ENCODE measurements around the gene ANKRD40.
"Not testable (repeated sequence)": the region's sequence is repeated elsewhere in the genome, so short reads cannot be mapped to it uniquely, and the experiment has no call there.

ANKRD40 gene, protein sequence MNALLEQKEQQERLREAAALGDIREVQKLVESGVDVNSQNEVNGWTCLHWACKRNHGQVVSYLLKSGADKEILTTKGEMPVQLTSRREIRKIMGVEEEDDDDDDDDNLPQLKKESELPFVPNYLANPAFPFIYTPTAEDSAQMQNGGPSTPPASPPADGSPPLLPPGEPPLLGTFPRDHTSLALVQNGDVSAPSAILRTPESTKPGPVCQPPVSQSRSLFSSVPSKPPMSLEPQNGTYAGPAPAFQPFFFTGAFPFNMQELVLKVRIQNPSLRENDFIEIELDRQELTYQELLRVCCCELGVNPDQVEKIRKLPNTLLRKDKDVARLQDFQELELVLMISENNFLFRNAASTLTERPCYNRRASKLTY

GRCh38 chr17:50707289-50708049 is at the start of gene ANKRD40:
Gene ANKRD40, minus strand, starts transcription at chr17:50707914. Its CDS starts 260 bp downstream, at chr17:50707654.
- in situ Hi-C loops (cut with MboI; ENCODE audit: low sequenced_read_pairs), result no loop called here

- in situ Hi-C loops (cut with MboI; ENCODE audit: low sequenced_read_pairs), result no loop called here
These were observed 46.8 kb upstream of the ANKRD40 start for GRCh38 chr17:50754521-50754920.

GRCh38 chr17:50749245-50749644 is 41.5 kb upstream of the ANKRD40 start:
- in situ Hi-C loops (cut with MboI; ENCODE audit: low sequenced_read_pairs), result no loop called here

DNA sequence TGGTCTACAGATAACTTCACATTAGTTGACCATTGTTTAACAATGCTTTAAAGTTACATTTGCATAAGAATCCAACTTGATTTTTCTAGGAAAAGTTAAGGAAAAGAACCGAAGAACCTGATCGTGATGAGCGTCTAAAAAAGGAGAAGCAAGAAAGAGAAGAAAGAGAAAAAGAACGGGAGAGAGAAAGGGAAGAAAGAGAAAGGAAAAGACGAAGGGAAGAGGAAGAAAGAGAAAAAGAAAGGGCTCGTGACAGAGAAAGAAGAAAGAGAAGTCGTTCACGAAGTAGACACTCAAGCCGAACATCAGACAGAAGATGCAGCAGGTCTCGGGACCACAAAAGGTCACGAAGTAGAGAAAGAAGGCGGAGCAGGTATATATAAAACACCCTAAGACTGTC is 37.9 kb upstream of the ANKRD40 start:
- in situ Hi-C loops (cut with MboI; ENCODE audit: low sequenced_read_pairs), result no loop called here

- in situ Hi-C loops (cut with MboI; ENCODE audit: low sequenced_read_pairs), result no loop called here
These were observed 31.4 kb upstream of the ANKRD40 start for GRCh38 chr17:50739098-50739497.

DNA sequence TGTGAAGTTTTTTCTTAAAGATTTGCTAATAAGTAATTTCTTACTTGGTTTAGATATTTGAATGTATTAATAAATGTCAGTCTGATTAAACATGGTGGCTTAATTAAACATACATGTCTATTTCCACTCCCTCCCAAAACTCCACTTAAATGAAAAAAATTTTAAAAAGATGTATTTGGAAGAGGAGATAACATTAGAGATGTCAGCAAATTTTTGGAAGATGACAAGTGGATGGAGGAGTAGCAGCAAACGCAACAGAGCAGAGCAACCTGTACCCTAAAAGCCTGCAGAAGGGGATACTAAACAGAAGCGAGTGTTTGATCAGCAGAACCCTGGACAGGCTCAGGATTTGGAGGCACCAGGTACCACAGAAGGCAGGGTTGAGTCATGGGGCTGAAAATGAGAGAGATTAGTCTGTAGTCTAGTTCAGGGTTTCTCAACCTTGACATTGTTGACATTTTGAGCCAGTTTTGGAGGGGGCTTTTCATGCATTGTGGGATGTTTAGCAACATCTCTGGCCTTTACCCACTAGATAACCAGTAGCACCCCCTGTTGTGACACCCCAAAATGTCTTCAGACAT is 29.5 kb upstream of the ANKRD40 start:
- in situ Hi-C loops (cut with MboI; ENCODE audit: low sequenced_read_pairs), result no loop called here

DNA sequence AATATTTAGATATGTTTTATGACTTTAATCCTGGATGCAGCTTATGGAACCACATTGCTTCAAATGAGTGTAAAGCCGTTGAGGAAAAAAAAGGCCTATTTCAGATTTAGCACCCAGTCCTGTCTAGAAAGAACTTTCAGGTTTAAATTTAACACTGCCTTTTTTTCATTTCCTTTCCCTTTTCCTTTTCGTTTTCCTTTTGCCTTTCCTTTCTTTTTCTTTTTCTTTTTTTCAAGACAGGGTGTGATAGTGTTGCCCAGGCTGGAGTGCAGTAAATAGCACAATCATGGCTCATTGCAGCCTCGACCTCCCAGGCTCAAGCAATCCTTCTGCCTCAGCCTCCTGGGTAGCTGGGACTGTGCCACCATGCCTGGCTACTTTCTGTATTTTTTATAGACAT is 27.6 kb upstream of the ANKRD40 start:
- in situ Hi-C loops (cut with MboI; ENCODE audit: low sequenced_read_pairs), result no loop called here

DNA sequence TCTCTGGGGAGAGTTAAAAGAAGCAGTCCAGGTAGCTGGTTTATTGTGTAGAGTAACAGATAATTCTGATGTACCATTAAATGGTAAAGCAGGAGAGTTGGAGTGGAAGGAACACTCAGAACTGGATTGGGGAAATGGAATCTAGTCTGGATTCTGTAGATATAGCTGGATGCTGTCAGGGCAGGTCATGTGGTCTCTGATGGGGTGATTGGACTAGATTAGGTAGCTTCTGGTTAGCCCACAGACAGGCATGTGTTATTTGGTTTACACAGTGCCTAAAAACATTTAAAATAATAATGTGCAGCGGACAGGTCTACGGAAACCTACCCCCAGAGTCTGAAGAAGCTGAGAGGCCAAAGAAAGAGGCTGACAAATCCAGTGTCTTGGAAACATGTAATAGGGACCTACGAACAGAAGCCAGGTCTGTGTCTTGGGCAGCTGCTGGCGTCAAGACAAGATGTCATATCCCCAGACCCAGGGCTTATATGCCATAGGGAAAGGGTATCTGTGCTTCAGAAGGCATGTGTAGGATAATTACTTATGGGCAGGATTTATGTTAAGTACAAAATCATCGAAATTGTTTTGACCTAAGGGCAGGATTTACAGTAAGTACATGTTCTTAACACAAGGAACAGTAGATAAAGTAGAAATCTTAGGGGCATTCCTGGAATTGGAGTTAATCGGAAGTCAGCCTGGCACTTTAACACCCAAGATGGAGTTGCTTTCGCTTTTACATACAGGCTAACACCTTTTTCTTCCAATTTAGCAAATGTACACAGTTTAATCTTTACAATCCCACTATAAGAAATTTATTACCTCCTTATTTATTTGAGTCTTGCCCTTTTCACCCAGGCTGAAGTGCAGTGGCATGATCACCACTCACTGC is 24.1 kb upstream of the ANKRD40 start:
- in situ Hi-C loops (cut with MboI; ENCODE audit: low sequenced_read_pairs), result no loop called here

DNA sequence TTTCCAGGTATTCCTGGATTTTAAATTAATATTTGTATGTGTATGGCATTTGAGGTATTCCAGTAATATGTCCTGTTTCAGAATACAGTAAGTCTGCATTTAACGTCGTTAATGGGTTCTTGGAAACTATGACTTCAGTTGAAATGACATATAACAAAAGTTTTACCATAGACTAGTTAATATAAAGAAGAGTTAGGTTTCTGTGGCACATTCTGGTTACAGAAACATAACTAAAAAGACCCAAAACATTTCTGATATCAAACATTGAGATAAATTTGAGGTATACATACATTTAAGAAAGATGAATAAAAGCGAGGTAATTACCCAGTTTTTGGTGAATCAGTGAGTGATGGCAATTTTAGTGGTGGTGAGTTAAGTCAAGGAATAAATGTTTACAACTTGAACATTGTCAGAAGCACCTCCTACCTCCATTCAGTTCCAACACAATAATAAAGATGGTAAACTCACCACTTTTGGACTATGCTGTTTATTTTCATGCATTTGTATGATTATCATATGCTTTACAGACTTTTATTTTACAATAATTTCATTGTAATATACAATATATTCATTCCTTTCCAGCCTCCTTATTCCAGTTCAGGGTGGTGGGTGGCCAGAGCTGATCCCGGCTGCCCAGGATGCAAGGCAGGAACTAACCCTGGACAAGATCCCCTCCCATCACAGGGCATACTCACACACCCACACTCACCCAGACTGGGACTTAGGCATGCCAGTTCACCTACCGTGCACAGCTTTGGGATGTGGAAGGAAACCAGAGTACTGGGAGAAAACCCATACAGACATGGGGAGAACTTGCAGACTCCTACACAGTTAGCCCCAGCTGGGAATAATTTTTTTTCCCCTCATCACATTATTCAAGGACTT is 21.4 kb upstream of the ANKRD40 start:
- in situ Hi-C loops (cut with MboI; ENCODE audit: low sequenced_read_pairs), result no loop called here

GRCh38 chr17:50728112-50728429 is 20.4 kb upstream of the ANKRD40 start:
- in situ Hi-C loops (cut with MboI; ENCODE audit: low sequenced_read_pairs), result no loop called here

- in situ Hi-C loops (cut with MboI; ENCODE audit: low sequenced_read_pairs), result no loop called here
These were observed 18.3 kb upstream of the ANKRD40 start for GRCh38 chr17:50725769-50726655.

DNA sequence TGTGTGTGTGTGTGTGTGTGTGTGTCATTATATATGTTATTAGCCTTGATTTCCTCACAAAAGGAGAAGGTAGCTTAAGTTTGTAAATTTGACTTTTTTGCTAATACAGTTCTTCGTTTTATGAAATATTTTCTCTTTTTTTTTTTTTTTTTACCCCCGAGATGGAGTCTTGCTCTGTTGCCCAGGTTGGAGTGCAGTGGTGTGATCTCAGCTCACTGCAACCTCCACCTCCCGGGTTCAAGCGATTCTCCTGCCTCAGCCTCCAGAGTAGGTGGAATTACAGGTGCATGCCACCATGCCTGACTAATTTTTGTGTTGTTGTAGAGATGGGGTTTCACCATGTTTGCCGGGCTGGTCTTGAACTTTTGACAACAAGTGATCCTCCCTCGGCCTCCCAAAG is 16.9 kb upstream of the ANKRD40 start:
- in situ Hi-C loops (cut with MboI; ENCODE audit: low sequenced_read_pairs), result not testable (repeated sequence)

DNA sequence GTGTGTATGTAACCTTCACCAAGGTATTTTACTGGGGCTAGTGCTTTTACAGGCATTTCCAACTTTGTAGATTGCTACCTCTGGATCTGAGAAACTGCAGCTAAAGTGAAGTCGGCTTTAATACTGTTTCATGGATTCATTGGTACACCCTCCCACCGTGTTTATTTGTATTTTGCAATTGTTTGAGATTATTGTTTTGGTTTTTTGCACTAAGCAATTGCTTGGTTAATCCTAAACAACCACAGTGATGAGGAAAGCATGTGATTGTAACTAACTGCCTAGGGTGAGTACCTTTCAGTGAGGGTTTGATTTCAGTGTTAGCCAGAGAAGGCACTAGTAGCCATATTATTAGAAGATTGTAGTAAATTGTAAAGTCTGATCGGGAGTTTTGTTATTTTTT is 15.0 kb upstream of the ANKRD40 start:
- in situ Hi-C loops (cut with MboI; ENCODE audit: low sequenced_read_pairs), result no loop called here

- in situ Hi-C loops (cut with MboI; ENCODE audit: low sequenced_read_pairs), result no loop called here
These were observed 13.7 kb upstream of the ANKRD40 start for GRCh38 chr17:50721194-50722010.

DNA sequence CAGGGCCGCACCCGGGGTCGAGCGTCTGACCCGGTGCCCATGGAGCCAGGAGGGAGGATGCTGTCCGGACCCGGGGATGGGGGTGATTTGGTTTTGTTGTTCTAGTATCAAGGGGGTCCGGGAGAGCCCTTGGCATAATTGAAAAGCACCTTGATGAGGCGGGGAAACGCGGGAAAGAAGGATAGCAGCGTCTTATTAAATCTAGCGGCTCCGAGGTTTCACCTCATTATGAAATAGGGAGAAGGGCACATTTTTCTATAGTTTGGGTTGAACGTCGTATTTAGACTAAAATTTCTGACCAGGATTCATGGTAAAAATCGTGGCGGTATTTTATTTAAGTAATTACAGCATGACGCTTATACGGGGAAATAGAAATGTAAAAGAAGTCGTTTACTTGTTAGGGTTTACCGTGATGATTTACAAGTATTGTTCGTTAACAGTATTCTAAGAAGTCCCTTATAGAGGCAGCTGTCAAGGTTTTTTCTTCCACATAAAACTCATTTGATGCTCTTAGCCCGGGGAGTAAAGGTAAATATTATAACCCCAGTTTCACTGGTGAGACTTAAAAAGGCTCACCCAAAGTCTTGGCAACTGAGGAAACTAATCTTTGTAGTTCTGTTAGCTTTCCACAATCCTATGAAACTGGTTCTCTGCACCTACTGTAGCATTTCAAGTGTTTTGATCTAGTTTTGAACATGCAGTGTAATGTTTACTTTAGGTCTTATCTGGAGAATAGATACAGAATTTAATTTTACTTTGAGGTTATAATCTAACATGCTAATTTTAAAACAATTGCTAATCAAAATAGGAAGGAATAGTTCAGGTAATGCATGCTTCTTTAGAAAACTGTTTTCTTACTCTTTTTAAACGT is 12.4 kb upstream of the ANKRD40 start:
- in situ Hi-C loops (cut with MboI; ENCODE audit: low sequenced_read_pairs), result no loop called here

GRCh38 chr17:50719144-50719923 is 11.6 kb upstream of the ANKRD40 start, which contains the start of gene LUC7L3:
Gene LUC7L3, plus strand, starts transcription at chr17:50719603. Its CDS starts 130 bp downstream, at chr17:50719733.
- in situ Hi-C loops (cut with MboI; ENCODE audit: low sequenced_read_pairs), result no loop called here
